Sigmoid colon (tissue), 4 donors: Measurements from ENCODE around the gene BRSK1.

Source experiments
- POLR2A ChIP-seq, 2 donors: fragments of 450-650 bp; IDR thresholded peaks; one replicate each; pipeline ENCODE4 v1.6.1; 2016; ENCODE audit warnings: antibody characterized with exemption in 2 of 2, mild to moderate bottlenecking in 2 of 2, moderate library complexity in 2 of 2
- POLR2AphosphoS5 ChIP-seq, 4 donors: sonication (generic); formaldehyde crosslinking; IDR thresholded peaks; one replicate each; pipeline ENCODE4 v1.6.1; 2017; ENCODE audit warnings: antibody characterized with exemption in 4 of 4
- TF ChIP-seq, protein P1 (sequence below), 4 experiments: fragments of 450-650 bp in 3 of 4; fragments of 200-600 bp in 1 of 4; IDR thresholded peaks; one replicate each; pipeline ENCODE4 v1.5.1; 2016 to 2019; ENCODE audit warnings: antibody characterized with exemption in 4 of 4, mild to moderate bottlenecking in 3 of 4, moderate library complexity in 2 of 4

GRCh38 chr19:55350620-55351315, 67.0 kb downstream of the BRSK1 start:
- TF ChIP-seq, protein P1, sequence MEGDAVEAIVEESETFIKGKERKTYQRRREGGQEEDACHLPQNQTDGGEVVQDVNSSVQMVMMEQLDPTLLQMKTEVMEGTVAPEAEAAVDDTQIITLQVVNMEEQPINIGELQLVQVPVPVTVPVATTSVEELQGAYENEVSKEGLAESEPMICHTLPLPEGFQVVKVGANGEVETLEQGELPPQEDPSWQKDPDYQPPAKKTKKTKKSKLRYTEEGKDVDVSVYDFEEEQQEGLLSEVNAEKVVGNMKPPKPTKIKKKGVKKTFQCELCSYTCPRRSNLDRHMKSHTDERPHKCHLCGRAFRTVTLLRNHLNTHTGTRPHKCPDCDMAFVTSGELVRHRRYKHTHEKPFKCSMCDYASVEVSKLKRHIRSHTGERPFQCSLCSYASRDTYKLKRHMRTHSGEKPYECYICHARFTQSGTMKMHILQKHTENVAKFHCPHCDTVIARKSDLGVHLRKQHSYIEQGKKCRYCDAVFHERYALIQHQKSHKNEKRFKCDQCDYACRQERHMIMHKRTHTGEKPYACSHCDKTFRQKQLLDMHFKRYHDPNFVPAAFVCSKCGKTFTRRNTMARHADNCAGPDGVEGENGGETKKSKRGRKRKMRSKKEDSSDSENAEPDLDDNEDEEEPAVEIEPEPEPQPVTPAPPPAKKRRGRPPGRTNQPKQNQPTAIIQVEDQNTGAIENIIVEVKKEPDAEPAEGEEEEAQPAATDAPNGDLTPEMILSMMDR (IDR thresholded peaks at IDR 0.05), result no peak
- TF ChIP-seq POLR2A (IDR thresholded peaks at IDR 0.05), result no peak
- no peak for TF ChIP-seq POLR2AphosphoS5 (IDR thresholded peaks at IDR 0.05)
